VCaP (cell line): ENCODE measurements around the gene EIF1AD.

Experiments
- H3K27ac ChIP-seq: fragments of 450-650 bp; 2 replicates; pipeline ENCODE4 v1.5.1; 2017
- TF ChIP-seq, protein P1 (sequence below): fragments of 450-650 bp; conservative IDR thresholded peaks from 2 replicates; pipeline ENCODE4 v1.5.1; 2017; ENCODE audit warnings: mild to moderate bottlenecking, moderate library complexity

EIF1AD gene

DNA sequence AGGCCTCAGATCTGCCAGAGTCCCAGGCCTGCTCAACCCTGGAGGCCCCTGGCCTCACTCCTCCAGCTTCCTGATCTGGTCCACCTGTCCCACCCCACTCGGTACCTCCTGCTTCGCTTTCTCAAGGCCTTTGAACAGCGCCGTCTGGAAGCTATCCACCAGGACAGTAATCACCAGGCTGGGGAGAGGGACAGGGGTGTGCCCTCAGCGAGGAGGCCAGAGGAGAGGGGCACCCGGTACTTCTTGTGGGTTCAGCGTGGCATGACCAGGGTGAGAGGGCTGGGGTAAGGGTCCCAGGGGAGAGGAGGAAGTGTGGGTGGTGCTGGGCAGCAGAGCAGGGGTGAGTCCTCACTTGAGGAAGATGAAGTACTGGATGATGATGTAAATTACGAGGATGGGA is 18.3 kb upstream of the EIF1AD start:
- TF ChIP-seq, protein P1, sequence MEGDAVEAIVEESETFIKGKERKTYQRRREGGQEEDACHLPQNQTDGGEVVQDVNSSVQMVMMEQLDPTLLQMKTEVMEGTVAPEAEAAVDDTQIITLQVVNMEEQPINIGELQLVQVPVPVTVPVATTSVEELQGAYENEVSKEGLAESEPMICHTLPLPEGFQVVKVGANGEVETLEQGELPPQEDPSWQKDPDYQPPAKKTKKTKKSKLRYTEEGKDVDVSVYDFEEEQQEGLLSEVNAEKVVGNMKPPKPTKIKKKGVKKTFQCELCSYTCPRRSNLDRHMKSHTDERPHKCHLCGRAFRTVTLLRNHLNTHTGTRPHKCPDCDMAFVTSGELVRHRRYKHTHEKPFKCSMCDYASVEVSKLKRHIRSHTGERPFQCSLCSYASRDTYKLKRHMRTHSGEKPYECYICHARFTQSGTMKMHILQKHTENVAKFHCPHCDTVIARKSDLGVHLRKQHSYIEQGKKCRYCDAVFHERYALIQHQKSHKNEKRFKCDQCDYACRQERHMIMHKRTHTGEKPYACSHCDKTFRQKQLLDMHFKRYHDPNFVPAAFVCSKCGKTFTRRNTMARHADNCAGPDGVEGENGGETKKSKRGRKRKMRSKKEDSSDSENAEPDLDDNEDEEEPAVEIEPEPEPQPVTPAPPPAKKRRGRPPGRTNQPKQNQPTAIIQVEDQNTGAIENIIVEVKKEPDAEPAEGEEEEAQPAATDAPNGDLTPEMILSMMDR = no peak
- H3K27ac ChIP-seq = no peak overlapping the region

DNA sequence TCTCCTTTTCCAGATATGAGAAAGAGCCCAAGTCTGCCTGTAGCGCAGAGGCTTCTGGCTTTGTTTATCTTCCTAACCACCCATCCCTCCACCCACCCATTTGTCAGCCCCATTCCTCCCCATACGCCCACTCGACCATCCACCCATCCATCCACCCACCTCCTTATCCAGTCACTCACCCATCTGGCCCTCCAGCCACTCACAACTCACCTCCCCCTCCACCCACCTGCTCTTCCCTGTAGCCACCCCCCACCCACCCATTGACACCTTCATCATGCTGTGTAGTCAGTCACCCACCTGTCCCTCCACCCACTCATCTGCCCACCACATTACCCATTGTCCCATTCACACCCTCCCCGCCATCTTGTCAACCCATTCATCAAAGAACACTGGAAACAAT is 15.4 kb upstream of the EIF1AD start:
- TF ChIP-seq, protein P1 = no peak

DNA sequence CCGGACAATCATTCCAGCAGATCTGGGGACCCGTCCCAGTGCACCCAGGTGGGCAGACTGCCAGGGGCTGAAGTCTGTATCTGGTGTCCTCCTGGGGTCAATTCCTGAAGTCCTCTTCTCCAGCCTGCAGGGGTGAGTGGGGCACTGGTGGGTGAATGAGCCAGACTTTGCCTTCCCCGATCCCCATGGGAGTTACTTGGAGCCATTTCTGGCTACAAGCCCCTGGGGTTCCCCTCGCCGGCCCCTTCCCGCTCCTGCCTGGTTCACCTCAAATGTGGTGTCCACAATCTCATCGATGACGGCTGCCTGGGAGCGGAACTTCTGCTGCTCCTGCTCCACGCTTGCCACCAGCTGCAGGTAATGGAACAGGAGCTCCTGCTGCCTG is 14.8 kb upstream of the EIF1AD start:
- H3K27ac ChIP-seq = no peak overlapping the region
- TF ChIP-seq, protein P1 = no peak

More for the DNA sequence above, 15.4 kb upstream of the EIF1AD start:
- no peak overlapping the region for H3K27ac ChIP-seq

DNA sequence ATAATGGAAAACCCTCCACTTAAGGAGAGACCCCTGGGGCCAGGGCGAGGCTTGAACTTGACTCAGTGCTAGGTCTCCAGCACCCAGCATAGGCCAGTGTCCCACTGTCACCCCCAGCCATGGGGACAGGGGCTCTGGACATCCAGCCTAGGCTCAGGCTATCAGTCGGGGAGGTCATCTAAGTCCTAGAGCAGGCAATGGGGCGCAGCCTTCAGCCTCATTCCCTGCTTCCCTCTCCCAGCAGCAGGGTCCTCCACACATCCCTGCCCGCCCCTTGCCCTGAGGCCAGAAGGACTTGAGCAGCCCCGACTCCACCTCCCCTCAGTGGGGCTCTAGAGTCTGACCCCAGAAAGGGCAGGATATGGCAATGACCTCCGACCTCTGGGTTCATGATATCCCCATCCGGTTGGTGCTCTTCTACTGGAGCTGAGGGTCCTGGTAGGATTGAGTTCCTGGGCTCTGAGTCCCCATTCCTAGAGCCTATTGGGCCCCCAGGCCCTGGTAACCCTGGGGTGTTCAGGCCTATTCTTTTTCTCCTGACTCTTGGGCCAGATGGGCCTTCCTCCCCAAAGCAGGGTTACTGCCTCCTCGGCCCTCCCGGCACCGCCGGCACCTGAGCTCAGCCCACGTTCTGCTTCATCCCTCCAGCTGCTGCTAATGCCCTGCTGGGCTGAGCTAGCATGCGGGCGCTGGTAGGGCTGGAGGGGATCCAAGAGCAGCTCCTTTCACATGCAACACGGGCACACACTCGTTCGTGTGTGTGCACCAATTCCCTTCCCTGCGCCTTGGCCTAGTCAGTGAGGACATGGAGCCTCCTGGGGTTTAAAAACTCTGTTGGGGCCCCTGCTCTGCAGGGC is 14.2 kb upstream of the EIF1AD start:
- TF ChIP-seq, protein P1 = no peak
- H3K27ac ChIP-seq = no peak overlapping the region

DNA sequence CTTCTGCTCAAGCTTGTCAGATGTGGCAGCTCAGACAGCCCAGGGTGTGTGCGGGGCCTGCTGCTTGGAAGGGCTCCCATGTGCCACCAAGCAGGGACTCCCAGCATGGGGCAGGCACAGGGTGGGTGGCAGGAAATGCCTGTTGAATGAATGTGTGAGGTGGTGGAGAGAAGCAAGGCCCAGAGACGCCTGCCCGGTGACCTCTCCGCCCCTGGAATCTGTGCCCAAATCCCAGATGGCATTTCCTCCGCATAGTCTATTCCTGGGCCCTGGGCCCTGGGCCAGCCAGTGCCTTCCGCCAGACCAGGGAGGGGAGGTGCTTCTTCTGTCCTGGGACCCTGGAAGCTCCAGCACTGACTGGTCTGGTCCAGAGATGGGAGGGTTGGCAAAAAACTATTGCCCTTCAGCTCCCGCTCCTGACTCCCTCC is 13.5 kb upstream of the EIF1AD start:
- peak overlapping the region; percentile 5; the same call in 1 of the 2 replicates for H3K27ac ChIP-seq
- TF ChIP-seq, protein P1 = no peak

DNA sequence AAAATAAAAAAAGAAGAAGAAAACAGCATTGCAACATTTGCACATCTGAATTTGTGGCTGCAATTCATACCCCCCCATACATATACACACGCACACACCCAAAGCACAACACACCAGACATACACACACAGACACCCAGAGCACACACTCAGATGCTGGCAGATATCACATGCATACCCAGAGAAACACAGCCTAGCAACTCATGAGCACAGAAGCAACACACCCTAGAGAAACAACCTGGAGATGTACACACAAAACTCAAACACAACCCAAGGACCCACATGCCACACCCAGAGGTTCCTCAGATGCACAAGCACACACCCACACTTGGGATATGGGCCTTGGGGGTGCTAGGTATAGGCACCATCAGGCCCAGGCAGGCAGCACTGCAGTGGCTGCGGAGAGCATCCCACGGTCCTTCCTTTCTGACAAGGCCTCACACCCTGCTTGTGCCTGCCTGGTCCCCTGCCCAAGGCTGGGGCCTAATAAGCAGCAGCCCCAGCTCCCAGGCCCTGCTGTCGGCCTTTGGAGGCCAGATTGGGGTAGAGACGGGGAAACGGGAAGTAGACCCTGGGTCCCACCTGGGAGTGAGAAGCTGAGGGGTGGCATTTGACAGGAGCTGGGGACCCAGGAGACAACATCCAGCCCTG is 13.0 kb upstream of the EIF1AD start:
- H3K27ac ChIP-seq = peak overlapping the region; percentile 5; the same call in 1 of the 2 replicates
- TF ChIP-seq, protein P1 = no peak

DNA sequence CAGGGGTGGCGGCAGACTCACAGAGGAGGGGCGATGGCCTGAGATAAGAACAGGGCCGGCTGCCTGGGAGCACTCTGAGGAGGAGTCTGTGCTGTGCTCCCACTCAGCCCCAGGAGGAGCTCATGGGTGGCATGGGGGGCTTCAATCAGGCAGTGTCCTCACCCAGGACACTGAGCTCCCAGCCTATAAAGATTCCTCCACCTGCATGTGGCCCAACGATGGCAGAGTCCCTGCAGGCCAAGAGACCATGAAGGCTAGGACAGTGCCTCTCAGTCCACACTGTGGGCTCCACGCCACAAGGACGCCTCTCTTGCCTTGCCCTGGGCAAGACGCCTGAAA is 11.8 kb upstream of the EIF1AD start:
- no peak overlapping the region for H3K27ac ChIP-seq
- TF ChIP-seq, protein P1 = no peak
